AG20443 (cell line): ENCODE measurements around the gene ADARB2.
"Not testable (repeated sequence)": the region's sequence is repeated elsewhere in the genome, so short reads cannot be mapped to it uniquely, and the experiment has no call there.

ENCODE experiments used
- DNase-seq: peaks from one replicate; pipeline ENCODE4 v3.0.0; 2012; ENCODE audit warnings: low spot score, mixed read lengths

Gene ADARB2

DNA sequence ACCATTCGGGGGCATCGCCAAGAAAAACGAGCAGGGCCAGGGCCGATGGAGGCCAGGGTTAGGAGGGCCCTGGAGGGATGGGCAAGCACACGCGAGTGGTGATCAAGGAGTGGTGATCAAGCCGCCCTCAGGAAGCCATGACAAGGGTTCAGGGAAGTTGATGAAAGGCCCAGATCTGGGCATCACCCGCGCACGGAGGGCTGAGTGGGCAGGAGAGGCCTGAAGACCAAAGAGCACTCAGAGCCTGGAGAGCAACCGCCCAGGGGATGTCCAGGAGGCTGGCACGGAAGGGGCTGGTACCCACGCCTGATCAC lies 566.5 kb downstream of the ADARB2 start:
- no peak for DNase-seq

DNA sequence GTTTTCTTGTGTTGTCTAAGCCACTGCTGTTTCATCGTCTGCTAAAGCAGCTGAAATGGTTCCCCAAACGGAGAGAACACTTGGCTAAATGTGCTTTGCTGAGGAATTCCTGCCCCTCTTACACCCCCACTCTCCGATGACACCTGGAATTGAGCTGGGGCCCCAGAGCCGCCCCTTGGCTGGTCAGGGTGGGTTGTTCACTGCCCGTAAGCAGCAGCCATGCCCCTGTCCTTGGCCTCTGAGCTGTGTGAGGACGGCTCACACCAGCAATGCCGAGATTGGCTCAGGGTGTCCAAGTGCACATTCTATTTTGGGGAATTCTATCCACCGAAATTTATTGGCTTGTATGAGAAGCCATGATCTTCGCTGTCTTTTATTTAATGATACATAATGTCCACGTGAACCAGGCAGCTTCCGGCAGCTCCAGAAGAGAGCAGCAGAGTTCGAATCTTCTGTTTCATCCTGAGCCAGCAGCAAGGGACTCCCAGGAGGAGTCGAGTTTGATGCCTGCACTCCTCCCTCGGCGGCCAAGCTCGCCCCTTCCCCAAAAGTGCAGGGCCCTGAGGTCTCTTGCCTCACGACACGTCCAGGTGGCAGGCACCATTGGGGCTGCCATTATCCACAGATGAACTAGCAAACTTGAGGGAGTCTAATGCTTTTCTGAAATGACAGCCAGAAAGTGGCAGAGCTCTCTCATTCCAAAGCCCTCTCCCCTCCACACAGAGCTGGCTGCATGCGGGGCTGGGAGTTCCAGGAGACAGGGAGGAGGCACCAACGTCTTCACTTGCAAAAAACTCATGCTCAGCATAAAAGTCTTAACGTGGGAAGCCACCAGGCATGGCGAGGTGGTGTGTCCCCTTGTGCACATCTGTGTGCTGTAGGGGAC lies 567.1 kb downstream of the ADARB2 start:
- no peak for DNase-seq

DNA sequence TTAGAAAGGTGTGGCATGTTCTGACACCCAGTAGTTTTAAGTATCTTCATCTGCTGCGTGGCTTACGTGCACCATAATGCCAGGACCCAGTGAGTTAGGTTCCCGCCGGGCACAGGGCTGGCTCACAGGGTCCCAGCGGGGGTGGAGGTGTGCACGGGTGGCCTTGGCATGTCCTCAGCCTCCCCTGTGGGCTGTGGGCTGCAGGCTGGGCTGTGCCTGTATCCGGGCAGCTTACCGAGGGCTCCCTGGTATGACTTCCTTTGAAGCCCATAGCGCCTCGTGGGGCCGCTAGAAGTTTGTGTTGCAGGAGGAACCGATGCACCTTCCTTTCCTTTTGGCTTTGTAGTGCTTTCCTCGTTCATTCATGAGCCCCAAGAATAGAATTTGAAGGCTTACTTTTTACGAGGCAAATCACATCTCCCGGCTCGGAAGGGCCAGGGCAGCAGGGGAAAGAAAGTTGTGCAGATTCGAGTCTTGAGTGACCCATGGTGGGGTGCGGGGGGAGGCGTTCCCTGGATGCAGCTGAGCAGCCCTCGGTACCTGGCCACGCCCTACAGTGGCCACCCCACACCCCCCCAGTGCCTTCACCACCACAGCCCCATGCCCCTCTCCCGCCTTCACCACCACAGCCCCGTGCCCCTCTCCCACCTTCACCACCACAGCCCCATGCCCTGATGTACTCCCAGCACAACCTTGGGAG lies 568.0 kb downstream of the ADARB2 start:
- no peak for DNase-seq

DNA sequence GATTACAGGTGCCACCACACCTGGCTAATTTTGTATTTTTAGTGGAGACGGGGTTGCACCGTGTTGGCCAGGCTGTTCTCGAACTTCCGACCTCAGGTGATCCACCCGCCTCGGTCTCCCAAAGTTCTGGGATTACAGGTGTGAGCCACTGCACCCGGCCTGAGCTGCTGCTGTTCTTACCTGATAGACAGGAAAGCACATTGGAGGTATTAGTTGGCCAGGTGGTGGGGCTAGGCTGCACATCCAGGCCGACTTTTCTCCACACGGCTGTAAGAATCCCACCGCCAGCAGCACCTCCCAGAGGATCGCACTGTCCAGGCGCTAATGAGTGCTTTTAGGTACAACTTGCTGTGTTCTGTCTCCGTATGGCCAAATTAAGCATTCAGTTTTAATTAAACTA lies 568.6 kb downstream of the ADARB2 start:
- no peak for DNase-seq

DNA sequence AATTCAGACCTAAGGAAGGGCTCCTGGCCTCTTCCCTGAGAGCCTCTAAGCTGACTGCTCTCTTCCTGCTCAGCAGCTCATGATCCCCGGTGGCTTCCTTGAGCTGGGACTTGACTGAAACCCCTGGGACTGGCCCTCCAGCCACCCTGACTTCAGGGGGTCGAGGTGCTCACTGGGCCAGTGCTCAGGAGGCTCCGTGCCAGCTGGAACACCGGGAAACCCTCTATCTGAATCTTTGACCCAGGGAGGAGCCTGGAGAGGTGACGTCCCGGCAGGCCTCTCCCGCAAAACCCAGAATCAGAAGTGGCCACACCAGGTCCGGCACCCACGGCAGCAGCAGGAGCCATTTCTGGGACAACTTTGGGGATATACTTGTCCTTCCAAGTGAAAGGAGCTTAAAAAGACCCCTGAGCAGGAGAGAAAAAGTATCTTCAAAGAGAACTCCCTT lies 570.5 kb downstream of the ADARB2 start:
- DNase-seq: no peak

DNA sequence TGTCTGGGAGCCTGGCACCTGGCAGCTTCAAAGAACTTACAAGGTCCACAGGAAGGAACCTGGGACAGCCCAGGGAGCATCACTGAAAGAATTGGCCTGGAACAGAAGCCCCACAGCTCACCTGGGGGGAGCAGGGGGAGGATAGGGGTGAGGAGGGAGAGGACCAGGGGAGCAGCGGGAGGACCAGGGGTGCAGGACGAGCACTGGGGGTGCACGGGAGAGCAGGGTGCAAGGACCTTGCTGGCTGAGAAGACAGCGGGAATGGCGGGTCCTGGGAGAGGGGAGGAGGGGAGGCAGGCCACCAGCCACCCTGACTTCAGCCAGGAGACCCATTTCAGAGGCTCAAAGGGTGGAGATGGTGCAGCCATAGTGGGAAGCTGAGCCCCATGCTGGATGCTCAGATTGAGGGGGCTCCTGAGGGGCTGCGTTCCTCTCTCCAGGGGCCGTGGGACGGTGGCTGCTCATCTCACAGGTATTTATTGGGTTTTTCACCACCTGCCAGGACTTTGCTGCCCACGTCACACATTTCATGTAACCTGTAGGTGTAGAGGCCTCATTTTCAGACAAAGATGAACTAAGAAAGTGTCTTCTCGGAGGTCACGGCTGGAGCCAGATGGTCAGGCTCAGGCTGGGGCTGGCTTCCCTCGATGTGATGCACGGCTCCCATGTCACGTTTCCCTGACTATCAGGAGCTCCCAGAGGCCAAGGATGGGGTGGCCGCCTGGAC lies 571.1 kb downstream of the ADARB2 start:
- DNase-seq: no peak

DNA sequence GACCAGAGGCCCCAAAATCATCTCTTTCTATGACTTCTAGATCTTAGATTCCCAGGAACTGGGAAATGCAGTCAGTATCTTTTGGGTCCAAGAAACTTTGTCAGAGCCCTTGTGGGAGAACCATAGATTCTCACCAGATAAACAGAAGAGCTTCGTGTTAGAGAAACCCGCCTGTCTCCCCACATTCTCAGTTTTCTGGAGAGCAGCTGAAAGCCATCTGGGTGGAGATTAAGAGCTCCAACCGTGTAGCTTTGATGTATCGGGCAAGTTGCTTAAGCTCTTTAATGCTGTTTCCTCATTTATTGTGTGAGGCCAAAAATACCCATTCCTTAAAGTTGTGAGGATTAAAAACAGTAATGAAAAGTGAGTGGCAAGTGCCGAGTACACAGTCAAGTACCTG lies 573.5 kb downstream of the ADARB2 start:
- no peak for DNase-seq

DNA sequence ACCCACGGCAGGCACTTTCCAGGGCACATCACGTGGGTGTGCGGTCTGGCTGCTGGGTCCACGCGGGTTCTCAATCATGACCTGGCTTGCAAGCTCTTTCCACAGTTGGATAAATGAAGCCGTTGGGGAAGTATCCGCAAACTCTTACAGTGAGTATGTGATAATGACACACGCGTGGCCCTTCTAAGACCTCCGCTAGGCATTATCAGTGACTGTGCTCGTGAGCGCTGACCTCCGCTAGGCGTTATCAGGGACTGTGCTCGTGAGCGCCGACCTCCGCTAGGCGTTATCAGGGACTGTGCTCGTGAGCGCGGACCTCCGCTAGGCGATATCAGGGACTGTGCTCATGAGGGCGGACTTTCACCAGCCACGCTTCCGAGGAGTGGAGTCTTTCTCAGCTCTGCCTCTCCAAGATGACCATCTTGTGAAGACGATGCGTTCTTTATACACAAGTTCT lies 574.1 kb downstream of the ADARB2 start:
- no peak for DNase-seq

DNA sequence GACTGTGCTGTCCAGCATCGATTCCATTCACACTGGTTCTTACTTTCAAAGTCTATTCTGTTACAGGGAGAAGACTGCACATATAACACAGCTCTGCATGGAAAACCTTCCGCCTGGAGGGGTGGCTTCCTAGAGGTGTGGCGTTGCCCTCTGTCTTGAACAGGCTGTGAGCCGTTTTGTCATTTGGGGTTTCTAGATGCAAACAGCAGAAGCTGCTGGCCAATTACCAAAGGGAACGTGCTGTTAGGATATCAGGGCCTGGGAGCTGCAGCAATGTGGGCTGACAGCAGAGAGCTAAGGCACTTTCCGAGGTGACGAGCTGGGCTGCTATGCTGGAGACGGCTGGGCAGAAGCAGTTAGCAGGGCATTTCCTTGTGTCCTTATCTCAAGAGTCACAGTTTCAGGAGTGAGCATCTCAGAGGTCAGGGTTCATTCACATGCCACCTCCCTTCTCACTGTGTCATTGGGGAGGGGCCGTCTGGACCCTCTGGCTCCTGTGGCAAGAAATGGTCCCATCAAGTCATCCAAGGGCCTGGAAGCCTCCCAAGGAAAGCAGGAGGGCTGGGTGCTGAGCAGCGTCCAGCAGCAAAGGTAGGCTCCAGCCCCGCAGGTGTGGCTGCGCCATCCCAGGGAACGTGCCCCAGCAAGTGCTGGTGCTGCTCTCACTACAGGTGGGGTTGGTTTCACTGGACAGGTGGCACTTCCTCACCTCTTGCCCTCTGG lies 574.7 kb downstream of the ADARB2 start:
- no peak for DNase-seq

DNA sequence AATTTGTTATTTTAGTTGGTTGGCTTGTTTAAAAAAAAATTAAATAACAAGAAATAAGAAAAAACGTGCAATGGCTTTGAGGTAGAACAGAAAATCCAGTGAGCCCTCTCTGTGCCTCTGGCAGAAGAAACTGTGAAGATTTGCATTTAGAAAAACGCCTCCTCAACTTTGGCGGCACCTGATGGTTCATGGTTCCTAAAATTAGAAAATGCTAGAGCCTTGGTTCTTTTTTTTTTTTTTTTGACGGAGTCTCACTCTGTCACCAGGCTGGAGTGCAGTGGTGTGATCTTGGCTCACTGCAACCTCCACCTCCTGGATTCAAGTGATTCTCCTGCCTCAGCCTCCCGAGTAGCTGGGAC lies 576.0 kb downstream of the ADARB2 start:
- DNase-seq: not testable (repeated sequence)

DNA sequence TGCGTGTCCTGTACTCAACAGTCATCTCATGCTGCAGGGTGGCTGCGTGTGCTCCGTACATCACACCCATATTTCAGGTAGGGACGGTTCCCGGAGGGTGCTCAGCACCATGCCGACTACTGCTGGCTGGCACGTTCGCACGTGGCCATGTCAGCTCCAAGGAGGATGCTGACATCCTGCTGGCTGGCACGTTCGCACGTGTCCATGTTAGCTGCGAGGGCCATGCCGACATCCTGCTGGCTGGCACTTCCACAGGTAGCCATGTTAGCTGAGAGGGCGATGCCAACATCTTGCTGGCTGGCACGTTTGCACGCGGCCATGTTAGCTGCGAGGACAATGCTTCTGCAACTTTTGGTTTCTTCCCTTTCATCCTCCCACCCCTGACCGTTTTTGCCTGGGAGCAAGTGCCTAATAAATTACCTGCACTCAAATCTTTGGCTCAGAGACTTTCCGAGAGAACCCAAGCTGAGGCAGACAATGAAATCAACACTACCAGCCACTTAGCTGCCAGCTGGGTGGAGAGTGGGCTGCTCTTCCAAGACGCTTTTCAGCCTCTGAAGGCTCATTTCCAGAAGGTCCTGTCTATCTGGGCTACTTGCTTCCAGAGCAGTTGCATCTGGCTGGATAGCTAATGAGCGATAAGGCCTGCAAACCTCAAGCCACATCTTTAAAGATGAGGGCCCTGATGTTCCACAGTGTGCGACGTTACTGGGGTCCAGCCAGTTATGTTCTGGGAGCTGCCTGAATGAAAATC lies 576.6 kb downstream of the ADARB2 start:
- DNase-seq: no peak

DNA sequence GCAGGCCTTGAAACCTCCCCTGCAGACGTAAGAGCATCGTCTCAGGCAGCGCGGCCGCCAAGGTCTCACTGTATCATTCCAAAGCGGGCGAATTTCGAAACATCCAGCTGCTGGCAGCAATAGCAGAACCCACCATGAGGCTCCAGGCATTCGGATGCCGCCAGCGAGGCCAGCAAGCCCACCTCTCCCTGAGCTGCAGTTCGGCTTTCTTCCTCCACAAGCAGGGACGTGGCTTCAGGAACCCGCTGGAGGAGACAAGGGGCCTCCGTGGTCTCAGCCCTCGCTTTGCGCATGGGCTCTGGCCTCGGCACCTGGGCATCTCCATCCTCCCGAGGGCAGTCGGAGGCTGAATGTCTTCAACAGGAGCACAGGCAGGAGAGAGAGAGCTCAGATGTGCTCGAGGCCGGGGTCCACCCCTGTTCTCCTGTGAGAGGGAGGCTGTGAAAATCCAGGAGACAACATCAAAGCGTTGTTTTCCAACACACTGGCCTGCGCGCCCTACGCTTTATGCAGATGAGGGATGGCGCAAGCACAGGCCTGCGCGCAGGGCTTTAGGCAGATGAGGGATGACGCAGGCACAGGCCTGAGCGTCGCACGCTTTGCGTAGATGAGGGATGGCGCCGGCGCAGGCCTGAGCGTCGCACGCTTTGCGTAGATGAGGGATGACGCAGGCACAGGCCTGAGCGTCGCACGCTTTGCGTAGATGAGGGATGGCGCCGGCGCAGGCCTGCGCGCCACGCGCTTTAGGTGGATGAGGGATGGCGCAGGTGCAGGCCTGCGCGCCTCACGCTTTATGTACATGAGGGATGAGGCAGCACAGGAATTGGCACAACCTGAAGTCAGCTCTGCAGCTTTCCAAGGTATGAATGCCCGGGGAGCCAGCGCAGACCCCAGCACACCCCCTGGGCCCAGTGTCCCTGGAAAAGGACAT lies 577.9 kb downstream of the ADARB2 start:
- no peak for DNase-seq

DNA sequence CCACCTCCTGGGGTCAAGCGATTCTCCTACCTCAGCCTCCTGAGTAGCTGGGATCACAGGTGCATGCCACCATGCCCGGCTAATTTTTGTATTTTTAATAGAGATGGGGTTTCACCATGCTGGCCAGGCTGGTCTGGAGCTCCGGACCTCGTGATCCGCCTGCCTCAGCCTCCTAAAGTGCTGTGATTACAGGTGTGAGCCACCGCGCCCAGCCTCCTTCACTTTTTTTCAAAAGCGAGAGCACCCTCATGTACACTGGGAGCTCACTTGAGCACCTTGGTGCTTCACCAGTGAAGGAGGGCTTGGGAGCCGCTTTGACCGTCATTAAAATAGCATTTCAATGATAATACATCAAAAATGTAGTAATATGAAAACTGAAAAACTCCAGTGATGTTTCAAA lies 578.8 kb downstream of the ADARB2 start:
- not testable (repeated sequence) for DNase-seq

DNA sequence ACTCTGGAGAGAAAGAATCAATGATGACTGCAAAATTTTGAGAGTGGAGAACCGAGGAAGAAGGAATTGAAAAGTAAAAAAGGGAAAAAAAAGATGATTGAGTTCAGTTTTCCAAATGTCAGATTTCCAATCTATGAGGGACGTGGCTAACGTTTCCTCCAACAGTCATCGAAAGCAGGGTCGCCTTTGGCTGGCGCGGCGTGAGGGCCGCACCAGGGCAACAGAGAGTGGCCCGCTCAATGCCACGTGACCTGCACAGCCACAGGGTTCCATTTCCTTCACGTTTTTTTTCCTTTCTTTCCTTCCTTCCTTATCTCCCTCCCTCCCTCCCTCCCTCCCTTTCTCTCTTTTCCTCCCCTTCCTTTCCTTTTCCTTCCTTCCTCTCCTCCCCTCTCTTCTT lies 579.3 kb downstream of the ADARB2 start:
- no peak for DNase-seq

DNA sequence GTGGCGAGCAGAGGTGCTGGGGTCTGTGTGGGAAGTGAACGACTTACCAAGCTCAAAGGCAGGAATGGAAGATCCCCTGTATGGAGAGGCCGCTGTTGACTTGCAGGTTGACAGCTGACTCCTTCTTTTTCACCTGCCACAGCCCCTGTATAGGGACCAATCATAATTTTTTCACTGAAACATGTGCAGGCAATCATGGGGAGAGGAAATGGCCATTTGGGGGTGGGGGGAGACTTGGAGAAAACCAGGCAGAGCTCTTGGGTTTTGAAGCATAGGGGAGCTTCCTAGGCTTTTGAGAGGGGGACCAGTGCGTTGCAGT lies 579.8 kb downstream of the ADARB2 start:
- no peak for DNase-seq

DNA sequence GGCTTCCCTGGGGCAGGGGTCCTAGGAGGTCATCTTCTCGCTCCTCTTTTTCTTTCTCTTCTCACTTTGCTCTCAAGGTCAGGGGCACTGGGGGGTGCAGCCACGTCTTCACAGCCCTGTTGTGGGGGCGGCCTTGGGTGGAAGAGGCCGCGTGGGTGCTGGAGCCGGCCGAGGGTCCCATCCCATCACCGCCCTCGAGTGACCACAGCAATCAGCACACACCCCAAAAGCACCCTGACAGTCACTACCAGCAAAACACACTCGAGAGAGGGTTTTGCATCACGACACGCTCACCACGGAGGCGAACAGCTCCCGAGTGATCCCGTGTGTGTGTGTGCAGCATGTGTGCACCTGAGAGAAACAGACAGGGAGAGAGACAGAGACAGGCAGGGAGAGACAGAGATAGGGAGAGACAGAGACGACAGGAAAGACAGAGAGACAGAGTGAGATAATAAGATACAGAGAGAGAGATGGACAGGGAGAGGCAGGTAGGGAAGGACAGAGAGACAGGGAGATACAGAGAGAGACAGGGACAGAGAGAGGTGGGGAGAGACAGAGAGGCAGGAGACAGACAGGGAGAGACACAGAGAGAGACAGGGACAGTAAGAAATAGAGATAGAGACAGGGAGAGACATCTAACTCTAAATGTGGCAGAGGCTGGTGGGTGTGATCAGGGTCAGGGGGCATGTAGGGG lies 580.3 kb downstream of the ADARB2 start:
- DNase-seq: no peak

DNA sequence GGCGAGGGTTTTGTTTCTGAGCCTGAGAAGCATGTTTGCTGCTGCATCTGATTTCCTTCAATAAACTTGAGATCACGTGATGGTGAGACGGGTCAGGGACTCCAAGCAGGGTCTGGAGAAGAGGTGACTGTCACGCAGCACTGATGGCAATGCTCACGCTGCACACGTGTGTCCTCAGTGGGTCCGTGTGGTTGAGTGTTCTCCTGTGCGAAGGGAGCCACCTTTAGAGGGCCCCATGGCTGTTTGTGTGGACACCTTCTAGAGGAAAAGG lies 580.8 kb downstream of the ADARB2 start:
- DNase-seq: no peak

DNA sequence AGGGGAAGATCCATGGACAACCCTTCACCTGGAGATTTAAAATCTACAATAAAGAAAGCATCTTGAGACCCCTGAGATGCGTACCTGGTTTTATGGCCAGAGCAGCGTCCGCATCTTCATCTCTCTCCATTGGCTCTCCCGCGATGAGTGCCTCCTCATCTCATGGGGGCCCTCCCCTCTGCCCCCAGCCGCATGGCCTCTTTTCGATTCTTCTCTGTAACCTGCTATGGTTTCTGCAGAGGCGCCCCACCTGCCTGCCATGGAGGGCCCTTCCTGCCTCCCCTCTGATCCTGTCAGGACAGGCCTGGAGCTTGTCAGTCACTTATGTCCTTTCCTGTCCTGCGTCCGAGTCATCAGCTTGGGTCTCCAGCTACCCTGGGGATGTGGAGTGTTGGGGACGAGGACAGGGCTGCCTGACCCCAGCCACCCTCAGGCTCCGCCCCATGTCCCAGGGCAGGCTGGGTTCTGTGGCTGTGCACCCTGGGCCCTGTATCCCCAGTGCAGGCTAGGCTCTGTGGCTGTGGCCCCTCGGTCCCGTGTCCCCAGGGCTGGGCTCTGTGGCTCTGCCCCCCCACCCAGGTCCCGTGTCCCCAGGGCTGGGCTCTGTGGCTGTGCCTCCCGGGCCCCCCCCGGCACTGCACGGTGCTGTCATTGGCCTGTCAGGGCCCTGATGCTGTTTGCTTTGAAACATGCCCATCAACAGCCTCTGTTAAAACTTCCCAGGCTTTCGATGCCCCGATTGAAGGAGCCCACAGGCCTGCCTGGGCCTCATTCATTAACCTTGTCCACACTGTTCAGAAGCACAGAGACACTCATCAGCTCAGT lies 581.3 kb downstream of the ADARB2 start:
- no peak for DNase-seq
